Body of pancreas (tissue), 4 donors: Measurements from ENCODE around the gene CAMK4.

Experiments used
- CTCF ChIP-seq, 7 experiments: fragments of 450-650 bp in 4 of 7; fragments of 200-600 bp in 3 of 7; sonication (generic) in 3 of 7; IDR thresholded peaks; one replicate each; pipeline ENCODE4 v1.5.1; 2016 to 2019; ENCODE audit warnings: antibody characterized with exemption in 7 of 7
- POLR2A ChIP-seq, 3 donors: fragments of 450-650 bp; IDR thresholded peaks; one replicate each; pipeline ENCODE4 v1.6.1; 2016; ENCODE audit warnings: antibody characterized with exemption in 3 of 3, mild to moderate bottlenecking in 2 of 3

GRCh38 chr5:111537141-111538024, 313.2 kb downstream of the CAMK4 start:
- TF ChIP-seq CTCF (IDR thresholded peaks at IDR 0.05) = no peak
- TF ChIP-seq POLR2A (IDR thresholded peaks at IDR 0.05) = no peak
